A549 (cell line): ENCODE measurements around the gene MNX1. TPM values are rescaled to one million over a fixed set of nuclear protein-coding genes. Genes with fewer than 3 reads are reported as not detected.

ENCODE experiments used
- ATAC-seq, 2 experiments: fragments of 200-7000 bp in 1 of 2; fragments of >200 bp in 1 of 2; cut with Nextera tagmentation in 1 of 2; cut with Tn5 transposase in 1 of 2; 3 replicates each; pipeline versions ENCODE4 v1.8.0 to v1.9.1; 2018 to 2020; ENCODE audit warnings: mild to moderate bottlenecking in 1 of 2, moderate library complexity in 1 of 2
- CTCF ChIA-PET: fragments of 300-600 bp; sonication (Branson Sonifier 250); formaldehyde crosslinking; extraction: SDS; loops from one replicate; lab custom pipeline; 2021; ENCODE audit warnings: antibody characterized with exemption, inconsistent platforms; lab: Yijun Ruan, JAX
- POLR2A ChIA-PET: fragments of 350-600 bp; formaldehyde crosslinking; extraction: SDS; loops from one replicate; lab custom pipeline; 2021; ENCODE audit warnings: antibody characterized with exemption, inconsistent platforms; lab: Yijun Ruan, JAX
- DNase-seq, 2 experiments: peaks; one replicate each; pipeline versions ENCODE4 v3.0.0 to v3.0.0-alpha.2; 2011 to 2016; ENCODE audit warnings: low read depth in 1 of 2, low spot score in 1 of 2
- FAIRE-seq: peaks from 2 replicates; lab custom pipeline; 2011; peaks lifted over from hg19 to GRCh38; lab: Jason Lieb, UNC
- H3K27ac ChIP-seq, 2 experiments: fragments of >200 bp; sonication (Bioruptor Twin); formaldehyde crosslinking; 3 replicates each; pipeline ENCODE4 v1.5.1; 2016 to 2017
- H3K4me1 ChIP-seq: fragments of >200 bp; sonication (Bioruptor Twin); formaldehyde crosslinking; 3 replicates; pipeline ENCODE4 v1.6.1; 2016
- H3K4me2 ChIP-seq: fragments of >200 bp; sonication (Bioruptor Twin); formaldehyde crosslinking; 3 replicates; pipeline ENCODE4 v1.6.1; 2016
- H3K4me3 ChIP-seq: fragments of >200 bp; sonication (Bioruptor Twin); formaldehyde crosslinking; 3 replicates; pipeline ENCODE4 v1.5.1; 2016
- H3K9me3 ChIP-seq: fragments of >200 bp; sonication (Bioruptor Twin); formaldehyde crosslinking; 3 replicates; pipeline ENCODE4 v1.6.1; 2016
- EHF ChIP-seq: fragments of 250-450 bp; sonication (Bioruptor Pico); IDR thresholded peaks from 2 replicates; pipeline ENCODE4 v1.5.0; 2020; ENCODE audit warnings: mild to moderate bottlenecking
- FOSB ChIP-seq: fragments of 250-450 bp; sonication (Bioruptor Pico); IDR thresholded peaks from 2 replicates; pipeline ENCODE4 v1.5.0; 2020; ENCODE audit warnings: mild to moderate bottlenecking, moderate library complexity
- FOSL2 ChIP-seq, 2 experiments: fragments of 450-650 bp in 1 of 2; fragments of >200 bp in 1 of 2; sonication (Bioruptor Twin) in 1 of 2; formaldehyde crosslinking; IDR thresholded peaks; 2 replicates each; pipeline versions ENCODE4 v1.5.0 to v1.6.1; 2016 to 2020; ENCODE audit warnings: mild to moderate bottlenecking in 1 of 2, moderate library complexity in 1 of 2
- GATA3 ChIP-seq: IDR thresholded peaks from 2 replicates; pipeline ENCODE4 v1.6.1; 2012; ENCODE audit warnings: borderline replicate concordance
- HDAC2 ChIP-seq: fragments of 200-600 bp; sonication (generic); IDR thresholded peaks from 2 replicates; pipeline ENCODE4 v1.6.1; 2016
- KDM5A ChIP-seq: fragments of 200-600 bp; sonication (generic); IDR thresholded peaks from 2 replicates; pipeline ENCODE4 v1.6.1; 2016; ENCODE audit warnings: antibody characterized with exemption, mild to moderate bottlenecking
- MAZ ChIP-seq: fragments of 150-350 bp; IDR thresholded peaks from 2 replicates; pipeline ENCODE4 v1.6.1; 2014; ENCODE audit warnings: antibody characterized with exemption, low read depth, low read length, borderline replicate concordance
- MYC ChIP-seq: IDR thresholded peaks from 2 replicates; pipeline ENCODE4 v1.6.1; 2012; ENCODE audit warnings: mild to moderate bottlenecking, inconsistent platforms, low read length, improper control_type of control experiment, borderline replicate concordance
- NFE2L2 ChIP-seq: fragments of 150-350 bp; conservative IDR thresholded peaks from 2 replicates; pipeline ENCODE4 v1.6.1; 2014; ENCODE audit warnings: low read length
- NPAS2 ChIP-seq: fragments of 250-450 bp; sonication (Bioruptor Pico); IDR thresholded peaks from 2 replicates; pipeline ENCODE4 v1.8.0; 2022; ENCODE audit warnings: mild to moderate bottlenecking, moderate library complexity, borderline replicate concordance
- RAD21 ChIP-seq, 2 experiments: fragments of >200 bp in 1 of 2; sonication (Bioruptor Twin) in 1 of 2; formaldehyde crosslinking in 1 of 2; IDR thresholded peaks in 1 of 2; conservative IDR thresholded peaks in 1 of 2; 2 replicates in 1 of 2; 3 replicates in 1 of 2; pipeline ENCODE4 v1.6.1; 2012 to 2018; ENCODE audit warnings: inconsistent platforms in 1 of 2
- RCOR1 ChIP-seq: fragments of 150-350 bp; IDR thresholded peaks from 2 replicates; pipeline ENCODE4 v1.6.1; 2014; ENCODE audit warnings: antibody characterized with exemption, low read length, low read depth
- RNF2 ChIP-seq: fragments of 200-600 bp; sonication (generic); IDR thresholded peaks from 2 replicates; pipeline ENCODE4 v1.6.1; 2016; ENCODE audit warnings: low read depth, mild to moderate bottlenecking, antibody characterized with exemption, moderate library complexity, borderline replicate concordance
- TFCP2L1 ChIP-seq: fragments of 250-450 bp; sonication (Bioruptor Pico); IDR thresholded peaks from 2 replicates; pipeline ENCODE4 v1.5.0; 2021; ENCODE audit warnings: mild to moderate bottlenecking
- WGBS: methylation state at CpG from one replicate; pipeline ENCODE4 v1.1.6; 2017; ENCODE audit errors: missing lambda C conversion rate; 5-methylcytosine and 5-hydroxymethylcytosine counted together
- polyA plus RNA-seq, 4 experiments: library from polyadenylated mRNA; depleted of rRNA in 3 of 4; stranded (reverse); fragments of >200 nt; fragmentation: RNase III in 1 of 4; extraction: RNeasy Plus Mini Kit Qiagen cat#74134 plus additional on column Dnase treatment in 1 of 4; gene quantifications; 2 replicates in 3 of 4; 3 replicates in 1 of 4; pipeline ENCODE4 v1.2.3, GENCODE V29; 2011 to 2017
- TF ChIP-seq, protein P1 (sequence below): IDR thresholded peaks from 2 replicates; pipeline ENCODE4 v1.6.1; 2012; ENCODE audit warnings: low read depth, borderline replicate concordance
- TF ChIP-seq, protein P2 (sequence below): IDR thresholded peaks from 2 replicates; pipeline ENCODE4 v1.6.1; 2012
- TF ChIP-seq, protein P3 (sequence below): fragments of >200 bp; sonication (Bioruptor Twin); formaldehyde crosslinking; IDR thresholded peaks from 3 replicates; pipeline ENCODE4 v1.6.1; 2016
- TF ChIP-seq, protein P4 (sequence below): fragments of 150-350 bp; IDR thresholded peaks from 2 replicates; pipeline ENCODE4 v1.6.1; 2014; ENCODE audit warnings: low read depth, mild to moderate bottlenecking, low read length
- TF ChIP-seq, protein P5 (sequence below): fragments of 250-450 bp; sonication (Bioruptor Pico); IDR thresholded peaks from 2 replicates; pipeline ENCODE4 v1.5.0; 2021; ENCODE audit warnings: mild to moderate bottlenecking, moderate library complexity, borderline replicate concordance
- TF ChIP-seq, protein P6 (sequence below): fragments of 200-600 bp; sonication (generic); IDR thresholded peaks from 2 replicates; pipeline ENCODE4 v1.6.1; 2016; ENCODE audit warnings: antibody characterized with exemption, mild to moderate bottlenecking, moderate library complexity

Gene MNX1
- polyA plus RNA-seq, 2 of the 4 experiments (the other 2 are of a cell fraction) = 0.70 to 4.5 TPM

DNA sequence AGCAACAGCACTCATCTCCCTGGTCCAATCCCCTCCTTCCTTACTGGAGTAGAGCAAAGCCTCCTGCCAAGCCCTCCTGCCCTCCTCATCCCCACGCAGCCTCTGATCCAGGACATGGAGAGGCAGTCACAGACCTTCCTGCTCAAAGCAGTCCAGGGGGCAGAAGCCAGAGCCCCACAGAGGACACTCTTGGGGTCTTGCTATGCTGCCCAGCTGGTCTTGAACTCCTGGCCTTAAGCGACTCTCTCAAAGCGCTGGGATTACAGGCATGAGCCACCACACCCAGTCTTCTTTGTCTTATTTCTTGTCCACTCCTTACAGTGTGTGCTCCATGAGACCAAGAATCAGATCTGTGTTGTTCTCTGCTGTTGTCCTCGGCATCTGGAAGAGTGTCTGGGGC lies 26.6 kb upstream of the MNX1 start:
- TF ChIP-seq, protein P1, sequence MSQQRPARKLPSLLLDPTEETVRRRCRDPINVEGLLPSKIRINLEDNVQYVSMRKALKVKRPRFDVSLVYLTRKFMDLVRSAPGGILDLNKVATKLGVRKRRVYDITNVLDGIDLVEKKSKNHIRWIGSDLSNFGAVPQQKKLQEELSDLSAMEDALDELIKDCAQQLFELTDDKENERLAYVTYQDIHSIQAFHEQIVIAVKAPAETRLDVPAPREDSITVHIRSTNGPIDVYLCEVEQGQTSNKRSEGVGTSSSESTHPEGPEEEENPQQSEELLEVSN = no peak
- TF ChIP-seq HDAC2 = no peak
- no peak for TF ChIP-seq TFCP2L1 (CRISPR knock-in tag)
- TF ChIP-seq FOSL2 (IDR thresholded peaks at IDR 0.05) = no peak
- TF ChIP-seq FOSL2 (CRISPR knock-in tag; IDR thresholded peaks at IDR 0.05) = no peak
- no peak for TF ChIP-seq EHF (CRISPR knock-in tag)
- TF ChIP-seq MAZ = no peak
- no peak for TF ChIP-seq RAD21 (conservative IDR thresholded peaks at IDR 0.05 in 1 of 2, IDR thresholded peaks at IDR 0.05 in 1 of 2)
- TF ChIP-seq NFE2L2 = no peak
- TF ChIP-seq, protein P2, sequence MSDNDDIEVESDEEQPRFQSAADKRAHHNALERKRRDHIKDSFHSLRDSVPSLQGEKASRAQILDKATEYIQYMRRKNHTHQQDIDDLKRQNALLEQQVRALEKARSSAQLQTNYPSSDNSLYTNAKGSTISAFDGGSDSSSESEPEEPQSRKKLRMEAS = no peak
- TF ChIP-seq, protein P3, sequence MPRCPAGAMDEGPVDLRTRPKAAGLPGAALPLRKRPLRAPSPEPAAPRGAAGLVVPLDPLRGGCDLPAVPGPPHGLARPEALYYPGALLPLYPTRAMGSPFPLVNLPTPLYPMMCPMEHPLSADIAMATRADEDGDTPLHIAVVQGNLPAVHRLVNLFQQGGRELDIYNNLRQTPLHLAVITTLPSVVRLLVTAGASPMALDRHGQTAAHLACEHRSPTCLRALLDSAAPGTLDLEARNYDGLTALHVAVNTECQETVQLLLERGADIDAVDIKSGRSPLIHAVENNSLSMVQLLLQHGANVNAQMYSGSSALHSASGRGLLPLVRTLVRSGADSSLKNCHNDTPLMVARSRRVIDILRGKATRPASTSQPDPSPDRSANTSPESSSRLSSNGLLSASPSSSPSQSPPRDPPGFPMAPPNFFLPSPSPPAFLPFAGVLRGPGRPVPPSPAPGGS = no peak
- no peak for TF ChIP-seq MYC
- TF ChIP-seq, protein P4, sequence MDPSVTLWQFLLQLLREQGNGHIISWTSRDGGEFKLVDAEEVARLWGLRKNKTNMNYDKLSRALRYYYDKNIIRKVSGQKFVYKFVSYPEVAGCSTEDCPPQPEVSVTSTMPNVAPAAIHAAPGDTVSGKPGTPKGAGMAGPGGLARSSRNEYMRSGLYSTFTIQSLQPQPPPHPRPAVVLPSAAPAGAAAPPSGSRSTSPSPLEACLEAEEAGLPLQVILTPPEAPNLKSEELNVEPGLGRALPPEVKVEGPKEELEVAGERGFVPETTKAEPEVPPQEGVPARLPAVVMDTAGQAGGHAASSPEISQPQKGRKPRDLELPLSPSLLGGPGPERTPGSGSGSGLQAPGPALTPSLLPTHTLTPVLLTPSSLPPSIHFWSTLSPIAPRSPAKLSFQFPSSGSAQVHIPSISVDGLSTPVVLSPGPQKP = no peak
- TF ChIP-seq GATA3 = no peak
- no peak for TF ChIP-seq RCOR1
- no peak for TF ChIP-seq KDM5A
- TF ChIP-seq, protein P5, sequence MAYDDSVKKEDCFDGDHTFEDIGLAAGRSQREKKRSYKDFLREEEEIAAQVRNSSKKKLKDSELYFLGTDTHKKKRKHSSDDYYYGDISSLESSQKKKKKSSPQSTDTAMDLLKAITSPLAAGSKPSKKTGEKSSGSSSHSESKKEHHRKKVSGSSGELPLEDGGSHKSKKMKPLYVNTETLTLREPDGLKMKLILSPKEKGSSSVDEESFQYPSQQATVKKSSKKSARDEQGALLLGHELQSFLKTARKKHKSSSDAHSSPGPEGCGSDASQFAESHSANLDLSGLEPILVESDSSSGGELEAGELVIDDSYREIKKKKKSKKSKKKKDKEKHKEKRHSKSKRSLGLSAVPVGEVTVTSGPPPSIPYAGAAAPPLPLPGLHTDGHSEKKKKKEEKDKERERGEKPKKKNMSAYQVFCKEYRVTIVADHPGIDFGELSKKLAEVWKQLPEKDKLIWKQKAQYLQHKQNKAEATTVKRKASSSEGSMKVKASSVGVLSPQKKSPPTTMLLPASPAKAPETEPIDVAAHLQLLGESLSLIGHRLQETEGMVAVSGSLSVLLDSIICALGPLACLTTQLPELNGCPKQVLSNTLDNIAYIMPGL (CRISPR knock-in tag) = no peak
- TF ChIP-seq NPAS2 = no peak
- no peak for TF ChIP-seq RNF2
- TF ChIP-seq, protein P6, sequence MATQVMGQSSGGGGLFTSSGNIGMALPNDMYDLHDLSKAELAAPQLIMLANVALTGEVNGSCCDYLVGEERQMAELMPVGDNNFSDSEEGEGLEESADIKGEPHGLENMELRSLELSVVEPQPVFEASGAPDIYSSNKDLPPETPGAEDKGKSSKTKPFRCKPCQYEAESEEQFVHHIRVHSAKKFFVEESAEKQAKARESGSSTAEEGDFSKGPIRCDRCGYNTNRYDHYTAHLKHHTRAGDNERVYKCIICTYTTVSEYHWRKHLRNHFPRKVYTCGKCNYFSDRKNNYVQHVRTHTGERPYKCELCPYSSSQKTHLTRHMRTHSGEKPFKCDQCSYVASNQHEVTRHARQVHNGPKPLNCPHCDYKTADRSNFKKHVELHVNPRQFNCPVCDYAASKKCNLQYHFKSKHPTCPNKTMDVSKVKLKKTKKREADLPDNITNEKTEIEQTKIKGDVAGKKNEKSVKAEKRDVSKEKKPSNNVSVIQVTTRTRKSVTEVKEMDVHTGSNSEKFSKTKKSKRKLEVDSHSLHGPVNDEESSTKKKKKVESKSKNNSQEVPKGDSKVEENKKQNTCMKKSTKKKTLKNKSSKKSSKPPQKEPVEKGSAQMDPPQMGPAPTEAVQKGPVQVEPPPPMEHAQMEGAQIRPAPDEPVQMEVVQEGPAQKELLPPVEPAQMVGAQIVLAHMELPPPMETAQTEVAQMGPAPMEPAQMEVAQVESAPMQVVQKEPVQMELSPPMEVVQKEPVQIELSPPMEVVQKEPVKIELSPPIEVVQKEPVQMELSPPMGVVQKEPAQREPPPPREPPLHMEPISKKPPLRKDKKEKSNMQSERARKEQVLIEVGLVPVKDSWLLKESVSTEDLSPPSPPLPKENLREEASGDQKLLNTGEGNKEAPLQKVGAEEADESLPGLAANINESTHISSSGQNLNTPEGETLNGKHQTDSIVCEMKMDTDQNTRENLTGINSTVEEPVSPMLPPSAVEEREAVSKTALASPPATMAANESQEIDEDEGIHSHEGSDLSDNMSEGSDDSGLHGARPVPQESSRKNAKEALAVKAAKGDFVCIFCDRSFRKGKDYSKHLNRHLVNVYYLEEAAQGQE = no peak
- no peak for TF ChIP-seq FOSB
- WGBS = 69% methylated on average over 4 of the region's 4 CpGs
- Histone ChIP-seq H3K27ac (no peak overlapping the region), H3K4me3 (no peak overlapping the region), H3K4me1 (no peaks in the 10 kb centered on the region), H3K4me2 (no peak overlapping the region), H3K9me3 (peaks cover 9% of the 10 kb centered on the region; the same call in 2 of the 3 replicates)
- ChIA-PET CTCF (no interaction called here), POLR2A (no interaction called here)
- DNase-seq (no peak), ATAC-seq (no peak), FAIRE-seq (no peak)
